Pancreas (tissue), 10 donors: ENCODE data around the gene FGF9. TPM values are rescaled to one million over a fixed set of nuclear protein-coding genes. Genes with fewer than 3 reads are reported as not detected.

Experiments
- ATAC-seq, 4 donors: fragments of 200-7000 bp; cut with Tn5 transposase; one replicate each; pipeline versions ENCODE4 v1.8.0 to v1.9.1; 2020; ENCODE audit warnings: mild to moderate bottlenecking in 4 of 4, moderate library complexity in 4 of 4
- DNase-seq, 6 donors: peaks; one replicate each; pipeline ENCODE4 v3.0.0-alpha.2; 2020
- FAIRE-seq: peaks from 2 replicates; lab custom pipeline; 2012; peaks lifted over from hg19 to GRCh38; lab: Jason Lieb, UNC
- H3K27ac ChIP-seq, 4 donors: fragments of 200-600 bp; sonication (generic); 1 replicate in 3 of 4; 2 replicates in 1 of 4; pipeline versions ENCODE4 v1.5.0 to v1.8.0; 2020
- H3K27me3 ChIP-seq, 4 donors: fragments of 200-600 bp; one replicate each; pipeline ENCODE4 v1.8.0; 2021
- H3K36me3 ChIP-seq, 3 donors: fragments of 200-600 bp; sonication (generic) in 1 of 3; one replicate each; pipeline versions ENCODE4 v1.5.0 to v1.8.0; 2020 to 2021
- H3K4me1 ChIP-seq, 3 donors: fragments of 200-600 bp; one replicate each; pipeline ENCODE4 v1.8.0; 2021
- H3K4me3 ChIP-seq, 4 donors: fragments of 200-600 bp; sonication (generic) in 2 of 4; one replicate each; pipeline versions ENCODE4 v1.5.0 to v1.8.0; 2020 to 2021
- H3K9me3 ChIP-seq, 4 donors: fragments of 200-600 bp; one replicate each; pipeline ENCODE4 v1.8.0; 2021
- WGBS, 2 donors: extraction: QIAGEN DNeasy Blood & Tissue Kit; methylation state at CpG; one replicate each; pipeline ENCODE4 v1.1.7; 2013; 5-methylcytosine and 5-hydroxymethylcytosine counted together
- intact Hi-C, 3 donors: fragments of 100-400 bp; cut with DNase I; formaldehyde crosslinking; loops; one replicate each; pipeline versions ENCODE4 v1.11.1 to v1.14.2; 2022
- polyA plus RNA-seq, 2 donors: library from polyadenylated mRNA; stranded (reverse); fragments of 200-250 nt; gene quantifications; one replicate each; pipeline ENCODE4 v1.2.3, GENCODE V29; 2013
- total RNA-seq, 6 donors: library from RNA; stranded (reverse); fragmentation: NEBNext Ultra II Directional in 4 of 6; extraction: Animal tissue kit (Norgen Biotek cat#: 25700) in 4 of 6; gene quantifications; one replicate each; pipeline versions ENCODE4 v1.2.1 to v1.2.4, GENCODE V29; 2021 to 2023
- TF ChIP-seq, protein P1 (sequence below), 4 donors: fragments of 200-600 bp; sonication (generic) in 3 of 4; IDR thresholded peaks; one replicate each; pipeline versions ENCODE4 v1.5.0 to v1.8.0; 2021; ENCODE audit warnings: antibody characterized with exemption in 4 of 4
- donor health status: healthy with polysubstance abuse.
- donor health status: DM: no; HTN: no; CAD: no; lungs with moderate emphysema.
- donor health status: DM: no; HTN: no; CAD: no.
- donor health status: control.
- donor health status: control.
- donor health status: Bipolar disorder and iron deficiency.
- donor health status: DM: yes; HTN: yes; CAD: no.
- donor health status: DM: no; HTN: no; CAD: no.
- donor health status: DM: no; HTN: no; CAD: no.
- donor health status: DM: yes; HTN: yes; CAD: no.

FGF9 gene
- total and polyA plus RNA-seq, 8 donors = 0.16 to 0.92 (median 0.39) TPM

DNA sequence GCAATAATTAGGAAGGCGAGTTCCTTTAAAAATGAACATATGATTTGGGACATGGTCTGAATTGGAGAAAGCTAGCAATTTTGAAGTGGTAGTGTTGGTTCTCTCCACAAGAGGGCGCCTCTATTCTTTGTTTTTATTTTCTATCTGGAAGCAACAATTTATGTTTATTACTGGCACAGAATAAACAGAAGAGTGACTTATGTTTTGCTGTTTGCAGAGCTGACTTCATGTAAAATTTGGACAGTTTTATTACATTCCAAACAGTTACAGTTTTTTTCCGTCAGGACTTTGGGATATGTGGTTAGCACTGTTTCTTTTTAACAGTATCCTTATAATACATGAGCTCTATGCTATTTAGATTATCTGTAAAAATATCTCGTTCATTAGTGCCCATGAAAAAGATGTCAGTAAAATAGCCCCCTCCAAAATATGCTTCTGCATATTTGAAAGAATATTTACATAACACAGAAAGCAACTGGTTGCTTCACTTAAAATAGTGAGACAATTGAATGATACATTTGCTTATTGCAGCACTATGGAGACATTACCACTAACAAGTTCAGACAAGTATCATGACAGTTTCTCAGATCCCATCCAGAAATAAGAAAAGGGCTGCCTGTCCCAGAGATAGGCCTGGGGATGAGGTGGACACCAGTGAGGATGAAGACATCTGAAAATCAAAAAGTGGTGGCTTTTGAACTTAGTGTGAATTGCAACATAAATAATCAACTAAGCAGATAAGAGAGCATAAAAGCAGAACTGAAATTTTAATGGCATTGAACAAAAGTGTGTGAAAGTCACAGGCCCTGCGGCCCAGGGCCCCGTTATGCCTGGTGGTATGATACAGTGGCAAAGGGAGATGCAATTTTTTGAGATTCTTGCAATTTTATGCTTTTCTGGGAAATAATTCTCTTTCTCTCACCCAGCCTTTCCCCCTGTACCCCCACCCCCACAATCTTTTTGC, 32.3 kb upstream of the FGF9 start:
- TF ChIP-seq, protein P1, sequence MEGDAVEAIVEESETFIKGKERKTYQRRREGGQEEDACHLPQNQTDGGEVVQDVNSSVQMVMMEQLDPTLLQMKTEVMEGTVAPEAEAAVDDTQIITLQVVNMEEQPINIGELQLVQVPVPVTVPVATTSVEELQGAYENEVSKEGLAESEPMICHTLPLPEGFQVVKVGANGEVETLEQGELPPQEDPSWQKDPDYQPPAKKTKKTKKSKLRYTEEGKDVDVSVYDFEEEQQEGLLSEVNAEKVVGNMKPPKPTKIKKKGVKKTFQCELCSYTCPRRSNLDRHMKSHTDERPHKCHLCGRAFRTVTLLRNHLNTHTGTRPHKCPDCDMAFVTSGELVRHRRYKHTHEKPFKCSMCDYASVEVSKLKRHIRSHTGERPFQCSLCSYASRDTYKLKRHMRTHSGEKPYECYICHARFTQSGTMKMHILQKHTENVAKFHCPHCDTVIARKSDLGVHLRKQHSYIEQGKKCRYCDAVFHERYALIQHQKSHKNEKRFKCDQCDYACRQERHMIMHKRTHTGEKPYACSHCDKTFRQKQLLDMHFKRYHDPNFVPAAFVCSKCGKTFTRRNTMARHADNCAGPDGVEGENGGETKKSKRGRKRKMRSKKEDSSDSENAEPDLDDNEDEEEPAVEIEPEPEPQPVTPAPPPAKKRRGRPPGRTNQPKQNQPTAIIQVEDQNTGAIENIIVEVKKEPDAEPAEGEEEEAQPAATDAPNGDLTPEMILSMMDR (IDR thresholded peaks at IDR 0.05) = peak; percentile 60 to 89 (median 70)
- 38 to 41% methylated on average over 6 of the region's 6 CpGs for WGBS, 2 donors
- no peaks in the 10 kb centered on the region for H3K4me1 ChIP-seq
- no peak overlapping the region for H3K4me3 ChIP-seq
- no peaks in the 10 kb centered on the region for H3K9me3 ChIP-seq
- FAIRE-seq (peak; percentile 56), DNase-seq (peak in 1 of 6 donors; percentile 31), ATAC-seq (peak; percentile 28 to 64 (median 54))
- no peaks in the 10 kb centered on the region for H3K36me3 ChIP-seq
- intact Hi-C loops = loop anchor here in 2 of 3 donors (5.0 to 10.0 kb wide), 2 partner anchors 639 to 646 kb away; no protein-coding TSS in a partner anchor
- H3K27ac ChIP-seq = no peak overlapping the region
- H3K27me3 ChIP-seq = no peaks in the 10 kb centered on the region

DNA sequence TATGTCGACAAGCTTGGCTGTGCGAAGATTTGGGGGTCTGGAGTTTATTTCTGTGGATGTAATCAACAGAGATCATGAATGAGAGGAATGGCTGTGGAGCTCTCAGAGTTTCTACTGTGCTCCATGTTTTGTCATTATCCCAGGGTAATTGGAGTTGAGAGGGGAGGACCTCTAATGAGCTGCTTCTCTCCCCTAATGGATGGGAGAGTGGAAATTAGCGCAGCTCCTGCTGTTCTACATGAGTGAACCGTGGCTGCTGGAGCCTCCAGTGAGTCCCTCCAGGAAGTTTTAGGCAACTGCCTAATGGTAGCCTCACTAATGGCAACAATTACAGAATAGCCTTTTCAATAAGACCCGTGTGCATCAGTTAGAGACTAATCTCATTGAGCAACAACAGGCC, 31.3 kb upstream of the FGF9 start:
- Histone ChIP-seq H3K27ac (no peak overlapping the region), H3K4me1 (no peaks in the 10 kb centered on the region), H3K27me3 (no peaks in the 10 kb centered on the region), H3K9me3 (no peaks in the 10 kb centered on the region), H3K36me3 (no peaks in the 10 kb centered on the region), H3K4me3 (no peak overlapping the region)
- ATAC-seq (no peak), FAIRE-seq (no peak), DNase-seq (no peak)
- WGBS, 2 donors = 61 to 68% methylated on average over 5 of the region's 5 CpGs
- TF ChIP-seq, protein P1 (IDR thresholded peaks at IDR 0.05) = no peak
- intact Hi-C loops = loop anchor here in 2 of 3 donors (5.0 to 10.0 kb wide), 2 partner anchors 638 to 645 kb away; no protein-coding TSS in a partner anchor

DNA sequence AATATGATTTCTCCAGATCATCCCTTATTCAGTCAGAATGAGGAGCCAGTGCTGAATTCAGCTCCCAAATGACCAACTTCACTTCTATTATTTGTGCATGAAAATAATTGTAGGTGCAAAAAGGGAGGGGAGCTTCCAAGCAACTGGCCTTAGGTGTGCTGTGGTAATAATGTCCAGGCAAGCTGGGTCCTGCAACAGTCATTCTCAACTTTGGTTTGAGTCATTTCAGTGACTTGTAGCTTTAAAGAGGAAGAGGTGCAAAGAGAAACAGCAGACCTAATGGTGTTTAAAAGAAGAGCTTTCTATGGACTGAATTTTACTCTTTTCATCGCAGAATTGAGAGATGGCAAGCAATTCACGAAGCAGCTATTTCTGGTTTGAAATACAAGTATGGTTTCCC, 29.2 kb upstream of the FGF9 start:
- no peak overlapping the region for H3K4me3 ChIP-seq
- no peaks in the 10 kb centered on the region for H3K36me3 ChIP-seq
- FAIRE-seq (no peak), ATAC-seq (no peak), DNase-seq (no peak)
- TF ChIP-seq, protein P1 (IDR thresholded peaks at IDR 0.05) = no peak
- no peaks in the 10 kb centered on the region for H3K27me3 ChIP-seq
- no peak overlapping the region for H3K27ac ChIP-seq
- no peaks in the 10 kb centered on the region for H3K4me1 ChIP-seq
- WGBS, 2 donors = 80 to 90% methylated on average over 2 of the region's 2 CpGs
- intact Hi-C loops = no loop called here
- H3K9me3 ChIP-seq = no peaks in the 10 kb centered on the region

DNA sequence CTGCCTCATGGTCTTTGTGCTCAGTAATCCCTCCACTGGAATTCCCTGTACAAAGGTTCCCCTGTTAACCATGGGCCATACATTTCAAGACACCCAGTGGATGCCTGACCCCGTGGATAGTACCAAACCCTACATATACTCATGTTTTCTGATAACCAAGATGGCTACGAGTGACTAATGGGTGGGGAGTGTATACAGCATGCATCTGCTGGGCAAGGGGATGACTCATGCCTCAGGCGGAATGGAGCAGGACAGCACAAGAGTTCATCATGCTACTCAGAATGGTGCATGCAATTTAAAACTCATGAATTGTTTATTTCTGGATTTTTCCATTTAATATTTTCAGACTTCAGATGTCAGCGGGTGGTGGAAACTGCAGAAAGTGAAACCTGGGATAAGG, 13.3 kb upstream of the FGF9 start:
- peaks cover 0 to 6% (median 2%) of the 10 kb centered on the region in 4 donors for H3K27me3 ChIP-seq
- 64 to 75% methylated on average over 4 of the region's 4 CpGs for WGBS, 2 donors
- no peak for FAIRE-seq
- intact Hi-C loops = no loop called here
- H3K27ac ChIP-seq = no peak overlapping the region
- no peak for DNase-seq
- no peak overlapping the region for H3K4me3 ChIP-seq
- ATAC-seq = no peak
- no peaks in the 10 kb centered on the region for H3K4me1 ChIP-seq
- TF ChIP-seq, protein P1 (IDR thresholded peaks at IDR 0.05) = no peak
- H3K36me3 ChIP-seq = no peaks in the 10 kb centered on the region
- no peaks in the 10 kb centered on the region for H3K9me3 ChIP-seq
